Measurements from ENCODE around the gene SORBS1. TPM values are rescaled to one million over a fixed set of nuclear protein-coding genes. Genes with fewer than 3 reads are reported as not detected.

Gene SORBS1
- total RNA-seq, 1 experiment from 2014 or later = 39.9 TPM

GRCh38 chr10:95397747-95398146, 163.4 kb downstream of the SORBS1 start (continued):
- no peak for TF ChIP-seq ATF6 (CRISPR knock-in tag; IDR thresholded peaks at IDR 0.05)
- TF ChIP-seq GABPB1 (CRISPR knock-in tag; IDR thresholded peaks at IDR 0.05) = no peak
- TF ChIP-seq ATF2 (CRISPR knock-in tag; IDR thresholded peaks at IDR 0.05; ENCODE audit: borderline replicate concordance, low read depth) = no peak

GRCh38 chr10:95395947-95396449, 165.2 kb downstream of the SORBS1 start:
- DNase-seq (ENCODE audit: low spot score) (no peak), ATAC-seq (no peak)
- TF ChIP-seq PRDM15 (CRISPR knock-in tag; IDR thresholded peaks at IDR 0.05) = no peak
- no peak for TF ChIP-seq CTCF (IDR thresholded peaks at IDR 0.05)
- TF ChIP-seq ARID4B (CRISPR knock-in tag; IDR thresholded peaks at IDR 0.05; ENCODE audit: borderline replicate concordance) = no peak
- TF ChIP-seq GTF2I (CRISPR knock-in tag; conservative IDR thresholded peaks at IDR 0.05) = no peak
- TF ChIP-seq TCF7 (CRISPR knock-in tag; IDR thresholded peaks at IDR 0.05; ENCODE audit: low read depth) = no peak
- TF ChIP-seq ZNF396 (CRISPR knock-in tag; IDR thresholded peaks at IDR 0.05; ENCODE audit: borderline replicate concordance) = no peak
- no peak for TF ChIP-seq TEAD1 (CRISPR knock-in tag; IDR thresholded peaks at IDR 0.05)
- TF ChIP-seq NR1H2 (CRISPR knock-in tag; IDR thresholded peaks at IDR 0.05) = no peak
- CTCF ChIA-PET = interaction anchor here (1.0 to 1.1 kb wide), 3 partner anchors 21 to 205 kb away, joined by 3 to 4 read pairs (median 3); no protein-coding TSS in a partner anchor
- H3K9me3 Mint-ChIP-seq = no peaks in the 10 kb centered on the region
- H3K4me3 Mint-ChIP-seq = no peak overlapping the region
- H3K4me1 Mint-ChIP-seq = peaks cover 8% of the 10 kb centered on the region
- peak overlapping the region; percentile 34; the same call in 1 of the 2 replicates for H3K27ac Mint-ChIP-seq
- POLR2A ChIA-PET = no interaction called here
- peaks cover 22% of the 10 kb centered on the region for H3K36me3 Mint-ChIP-seq
- H3K27me3 Mint-ChIP-seq (ENCODE audit: low read depth) = no peaks in the 10 kb centered on the region

Data from WTC11 (cell line).